OCI-LY7 (cell line): ENCODE measurements around the gene KLHL3. TPM values are rescaled to one million over a fixed set of nuclear protein-coding genes. Genes with fewer than 3 reads are reported as not detected.

Experiments
- BruUV-seq: library from RNA; stranded (reverse); fragments of 400-500 nt; replicated peaks from 2 replicates; lab custom pipeline; 2021; lab: Mats Ljungman, UMichigan
- CTCF ChIA-PET: fragments of 300-600 bp; sonication (Branson Sonifier 250); formaldehyde crosslinking; loops from one replicate; lab custom pipeline; 2022; ENCODE audit warnings: antibody characterized with exemption; ENCODE audit not compliant: unreplicated experiment; lab: Charles Lee
- POLR2A ChIA-PET: fragments of 300-600 bp; sonication (Branson Sonifier 250); formaldehyde crosslinking; loops from one replicate; lab custom pipeline; 2022; ENCODE audit warnings: antibody characterized with exemption; lab: Charles Lee
- DNase-seq: peaks from one replicate; pipeline ENCODE4 v3.0.0-alpha.2; 2015; ENCODE audit warnings: low spot score
- H2AFZ ChIP-seq: fragments of 200-600 bp; sonication (generic), shearing (Covaris generic); 2 replicates; pipeline ENCODE4 v1.6.1; 2014; ENCODE audit warnings: mild to moderate bottlenecking, antibody characterized with exemption, low read length, moderate library complexity
- H3K27ac ChIP-seq: fragments of 200-600 bp; sonication (generic); 2 replicates; pipeline ENCODE4 v1.5.1; 2014; ENCODE audit warnings: mixed run types, low read depth, mild to moderate bottlenecking, moderate library complexity, low read length, inconsistent platforms; ENCODE audit not compliant: poor library complexity, severe bottlenecking
- H3K36me3 ChIP-seq: fragments of 200-600 bp; sonication (generic); 2 replicates; pipeline ENCODE4 v1.6.1; 2014; ENCODE audit warnings: mild to moderate bottlenecking, antibody characterized with exemption, low read length, moderate library complexity, mixed read lengths; ENCODE audit not compliant: insufficient read depth
- H3K4me1 ChIP-seq: fragments of 200-600 bp; sonication (generic); 2 replicates; pipeline ENCODE4 v1.5.1; 2014; ENCODE audit warnings: mild to moderate bottlenecking, low read length; ENCODE audit not compliant: insufficient read depth, poor library complexity, severe bottlenecking
- H3K4me2 ChIP-seq: fragments of 200-600 bp; sonication (generic); 2 replicates; pipeline ENCODE4 v1.6.1; 2014; ENCODE audit warnings: mild to moderate bottlenecking, low read length
- H3K4me3 ChIP-seq: fragments of 200-600 bp; sonication (generic); 2 replicates; pipeline ENCODE4 v1.5.1; 2014; ENCODE audit warnings: mild to moderate bottlenecking, low read depth, low read length; ENCODE audit not compliant: poor library complexity, severe bottlenecking
- H3K79me2 ChIP-seq: fragments of 200-600 bp; sonication (generic); 2 replicates; pipeline ENCODE4 v1.6.1; 2016; ENCODE audit warnings: low read depth, mild to moderate bottlenecking, low read length, moderate library complexity, mixed read lengths; ENCODE audit not compliant: insufficient read depth
- H3K9me2 ChIP-seq: fragments of 200-600 bp; sonication (generic); 2 replicates; pipeline ENCODE4 v1.6.1; 2016; ENCODE audit warnings: mild to moderate bottlenecking, low read length, mixed read lengths; ENCODE audit not compliant: insufficient read depth
- H3K9me3 ChIP-seq: fragments of 200-600 bp; sonication (generic); 2 replicates; pipeline ENCODE4 v1.6.1; 2014; ENCODE audit warnings: mild to moderate bottlenecking, mixed run types, low read length, mixed read lengths
- H4K20me1 ChIP-seq: fragments of 200-600 bp; sonication (generic); 2 replicates; pipeline ENCODE4 v1.6.1; 2014; ENCODE audit warnings: mild to moderate bottlenecking, antibody characterized with exemption, low read length, moderate library complexity, mixed read lengths; ENCODE audit not compliant: insufficient read depth
- EZH2phosphoT487 ChIP-seq: fragments of 200-600 bp; sonication (generic); IDR thresholded peaks from 2 replicates; pipeline ENCODE4 v1.6.1; 2018; ENCODE audit warnings: low read depth, borderline replicate concordance, mild to moderate bottlenecking, mixed run types, antibody characterized with exemption, low read length, moderate library complexity, mixed read lengths
- intact Hi-C: fragments of 100-400 bp; cut with micrococcal nuclease; formaldehyde crosslinking; loops from one replicate; pipeline ENCODE4 v1.10.0; 2022; ENCODE audit not compliant: unreplicated experiment
- total RNA-seq, 2 experiments: library from RNA; depleted of rRNA in 1 of 2; stranded (reverse); fragments of >200 nt in 1 of 2; shearing (Covaris generic) in 1 of 2; gene quantifications; 2 replicates each; pipeline ENCODE4 v1.2.3, GENCODE V29; 2014 to 2022
- TF ChIP-seq, protein P1 (sequence below): fragments of 200-600 bp; sonication (generic); conservative IDR thresholded peaks from 2 replicates; pipeline ENCODE4 v1.5.1; 2014; ENCODE audit warnings: mild to moderate bottlenecking, antibody characterized with exemption, low read length, moderate library complexity, mixed read lengths

The KLHL3 gene
- total RNA-seq, 2 experiments from 2014 or later: 0.28 to 6.2 TPM

DNA sequence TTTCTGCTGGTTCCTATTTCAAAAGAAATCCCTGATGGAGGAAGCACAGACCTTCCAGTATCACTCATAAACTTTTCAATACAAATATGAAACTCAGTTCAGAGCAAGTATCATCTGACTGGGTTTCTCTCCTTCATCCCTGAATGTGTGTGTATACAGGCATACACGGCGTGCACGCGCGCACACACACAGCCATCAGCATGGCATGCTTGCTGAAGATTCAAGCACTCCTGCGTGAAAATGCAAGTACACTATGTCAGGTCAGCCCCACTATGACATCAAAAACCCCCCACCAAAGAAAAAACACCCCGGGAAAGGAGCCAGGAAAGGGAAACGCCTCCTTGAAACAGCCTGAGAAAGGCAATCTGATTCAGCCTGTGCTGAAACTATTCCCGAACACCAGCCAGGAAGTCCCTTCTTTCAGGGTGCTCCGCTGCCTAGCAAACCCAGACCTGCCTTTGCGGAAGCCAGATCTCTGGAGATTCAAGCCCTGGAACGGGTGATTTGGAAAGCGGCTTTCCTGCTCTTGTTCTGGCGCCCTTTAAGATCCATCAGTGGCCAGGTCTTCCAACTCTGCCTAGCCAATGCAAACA lies 831 bp downstream of the KLHL3 start:
- H3K9me2 ChIP-seq: no peaks in the 10 kb centered on the region
- TF ChIP-seq, protein P1, sequence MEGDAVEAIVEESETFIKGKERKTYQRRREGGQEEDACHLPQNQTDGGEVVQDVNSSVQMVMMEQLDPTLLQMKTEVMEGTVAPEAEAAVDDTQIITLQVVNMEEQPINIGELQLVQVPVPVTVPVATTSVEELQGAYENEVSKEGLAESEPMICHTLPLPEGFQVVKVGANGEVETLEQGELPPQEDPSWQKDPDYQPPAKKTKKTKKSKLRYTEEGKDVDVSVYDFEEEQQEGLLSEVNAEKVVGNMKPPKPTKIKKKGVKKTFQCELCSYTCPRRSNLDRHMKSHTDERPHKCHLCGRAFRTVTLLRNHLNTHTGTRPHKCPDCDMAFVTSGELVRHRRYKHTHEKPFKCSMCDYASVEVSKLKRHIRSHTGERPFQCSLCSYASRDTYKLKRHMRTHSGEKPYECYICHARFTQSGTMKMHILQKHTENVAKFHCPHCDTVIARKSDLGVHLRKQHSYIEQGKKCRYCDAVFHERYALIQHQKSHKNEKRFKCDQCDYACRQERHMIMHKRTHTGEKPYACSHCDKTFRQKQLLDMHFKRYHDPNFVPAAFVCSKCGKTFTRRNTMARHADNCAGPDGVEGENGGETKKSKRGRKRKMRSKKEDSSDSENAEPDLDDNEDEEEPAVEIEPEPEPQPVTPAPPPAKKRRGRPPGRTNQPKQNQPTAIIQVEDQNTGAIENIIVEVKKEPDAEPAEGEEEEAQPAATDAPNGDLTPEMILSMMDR: no peak
- no peak for TF ChIP-seq EZH2phosphoT487
- H3K36me3 ChIP-seq: no peaks in the 10 kb centered on the region
- peak overlapping the region; percentile 50 for H3K4me2 ChIP-seq
- ChIA-PET CTCF (interaction anchor here (0.5 kb wide), 1 partner anchor 101 kb away, joined by 3 read pairs; no protein-coding TSS in a partner anchor), POLR2A (no interaction called here)
- peak overlapping the region; percentile 44 for H2AFZ ChIP-seq
- no peaks in the 10 kb centered on the region for H4K20me1 ChIP-seq
- BruUV-seq: no TSS peak
- no peak overlapping the region for H3K27ac ChIP-seq
- no peak for DNase-seq
- H3K79me2 ChIP-seq: no peaks in the 10 kb centered on the region
- H3K4me3 ChIP-seq: peak overlapping the region; percentile 19
- intact Hi-C loops: no loop called here
- peaks cover 6% of the 10 kb centered on the region for H3K4me1 ChIP-seq
- 0 out of 2 replicates have a peak, but pooled peaks cover 7% of the 10 kb centered on the region for H3K9me3 ChIP-seq

DNA sequence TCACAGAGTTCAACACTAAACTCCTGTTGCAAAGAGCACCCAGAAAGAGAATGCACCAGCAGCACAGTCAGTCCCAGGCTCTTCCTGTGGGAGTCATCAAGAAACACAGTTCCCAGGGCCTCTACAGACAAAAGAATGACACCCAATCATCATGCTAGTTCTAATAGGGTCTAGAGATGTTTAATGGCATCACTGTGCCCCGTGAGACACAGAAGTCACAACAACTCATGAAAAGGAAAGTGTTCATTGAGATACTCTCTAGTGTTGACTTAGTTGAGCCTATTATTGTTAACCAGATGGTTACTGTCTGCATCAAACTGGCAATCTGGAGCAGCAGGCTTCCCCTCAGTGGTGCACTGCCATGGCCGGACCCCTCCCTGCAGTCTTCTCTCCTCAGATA lies 1.6 kb downstream of the KLHL3 start:
- H3K9me2 ChIP-seq: no peaks in the 10 kb centered on the region
- no peak overlapping the region for H3K4me3 ChIP-seq
- BruUV-seq: no TSS peak
- ChIA-PET CTCF (no interaction called here), POLR2A (no interaction called here)
- TF ChIP-seq, protein P1: no peak
- no peak for TF ChIP-seq EZH2phosphoT487
- 0 out of 2 replicates have a peak, but pooled peaks cover 7% of the 10 kb centered on the region for H3K9me3 ChIP-seq
- H3K4me1 ChIP-seq: peaks cover 6% of the 10 kb centered on the region
- H3K36me3 ChIP-seq: no peaks in the 10 kb centered on the region
- H3K4me2 ChIP-seq: peak overlapping the region; percentile 50; the same call in 1 of the 2 replicates
- no peaks in the 10 kb centered on the region for H4K20me1 ChIP-seq
- DNase-seq: no peak
- intact Hi-C loops: no loop called here
- H3K79me2 ChIP-seq: no peaks in the 10 kb centered on the region
- H2AFZ ChIP-seq: peak overlapping the region; percentile 44; the same call in 1 of the 2 replicates
- H3K27ac ChIP-seq: no peak overlapping the region

DNA sequence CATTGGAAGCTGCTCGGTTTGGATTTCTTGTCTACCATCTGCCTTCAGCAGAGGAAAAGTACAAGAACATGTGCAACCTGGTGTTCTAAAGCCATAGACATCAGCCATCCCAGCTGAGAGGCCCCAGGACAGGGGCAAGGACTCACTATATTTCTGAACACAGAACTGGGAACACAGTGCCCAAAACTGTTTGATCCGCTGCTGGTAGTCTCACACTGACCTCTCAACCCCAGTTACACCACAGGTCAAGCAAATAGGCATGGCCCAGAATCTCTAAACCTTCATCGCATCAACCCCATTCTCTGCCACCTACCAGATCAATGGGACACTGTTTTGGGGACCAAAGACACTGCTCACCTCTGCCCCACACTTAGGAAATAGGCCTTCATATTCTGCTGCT lies 2.0 kb downstream of the KLHL3 start:
- H3K9me2 ChIP-seq: no peaks in the 10 kb centered on the region
- BruUV-seq: no TSS peak
- H3K4me3 ChIP-seq: no peak overlapping the region
- peaks cover 6% of the 10 kb centered on the region for H3K4me1 ChIP-seq
- H3K79me2 ChIP-seq: no peaks in the 10 kb centered on the region
- H3K4me2 ChIP-seq: no peak overlapping the region
- CTCF ChIA-PET: no interaction called here
- H3K9me3 ChIP-seq: 0 out of 2 replicates have a peak, but pooled peaks cover 7% of the 10 kb centered on the region
- intact Hi-C loops: no loop called here
- no peak overlapping the region for H3K27ac ChIP-seq
- POLR2A ChIA-PET: interaction anchor here (0.6 kb wide), 1 partner anchor 295 kb away, joined by 3 read pairs; no protein-coding TSS in a partner anchor
- H4K20me1 ChIP-seq: no peaks in the 10 kb centered on the region
- no peak for TF ChIP-seq EZH2phosphoT487
- TF ChIP-seq, protein P1: no peak
- H3K36me3 ChIP-seq: no peaks in the 10 kb centered on the region
- DNase-seq: no peak
- no peak overlapping the region for H2AFZ ChIP-seq
